Activated CD8-positive, alpha-beta memory T cell treated with anti-CD3 and anti-CD28 coated beads, Interleukin-2, amount 50 U/mL, for 48 hours (primary cell): ENCODE data around the gene NAGPA.

Source experiments
- DNase-seq: peaks from one replicate; pipeline ENCODE4 v3.0.0-alpha.2; 2020

The NAGPA gene

GRCh38 chr16:5000573-5001001 is 33.1 kb downstream of the NAGPA start:
- no peak for DNase-seq

- no peak for DNase-seq
These were observed 38.9 kb downstream of the NAGPA start for GRCh38 chr16:4994719-4995434.

- no peak for DNase-seq
These were observed 42.0 kb downstream of the NAGPA start for GRCh38 chr16:4991754-4992153.

- no peak for DNase-seq
These were observed 43.3 kb downstream of the NAGPA start for GRCh38 chr16:4990415-4990814.

- no peak for DNase-seq
These were observed 44.2 kb downstream of the NAGPA start for GRCh38 chr16:4989391-4990006.

- no peak for DNase-seq
These were observed 45.1 kb downstream of the NAGPA start for GRCh38 chr16:4988647-4989046.

GRCh38 chr16:4987580-4988374 is 46.0 kb downstream of the NAGPA start:
- DNase-seq: no peak

- no peak for DNase-seq
These were observed 46.5 kb downstream of the NAGPA start for GRCh38 chr16:4987250-4987579.

GRCh38 chr16:4984174-4984990 is 49.4 kb downstream of the NAGPA start:
- DNase-seq: no peak

- DNase-seq: no peak
These were observed 51.5 kb downstream of the NAGPA start for GRCh38 chr16:4982056-4982867.

- no peak for DNase-seq
These were observed 52.3 kb downstream of the NAGPA start for GRCh38 chr16:4981473-4981872.

GRCh38 chr16:4980691-4981090 is 53.0 kb downstream of the NAGPA start:
- no peak for DNase-seq

GRCh38 chr16:4979736-4980660 is 53.7 kb downstream of the NAGPA start:
- no peak for DNase-seq

GRCh38 chr16:4979164-4979563 is 54.6 kb downstream of the NAGPA start:
- no peak for DNase-seq

- no peak for DNase-seq
These were observed 57.1 kb downstream of the NAGPA start for GRCh38 chr16:4976611-4977145.

GRCh38 chr16:4976079-4976478 is 57.7 kb downstream of the NAGPA start:
- no peak for DNase-seq
